ENCODE data around the gene MX1.
"Not testable (repeated sequence)": the region's sequence is repeated elsewhere in the genome, so short reads cannot be mapped to it uniquely, and the experiment has no call there.

MX1 gene

GRCh38 chr21:41407541-41408460 lies 18.2 kb upstream of the MX1 start:
- DNase-seq (ENCODE audit: low read depth in 2 of 2) = no peak

DNA sequence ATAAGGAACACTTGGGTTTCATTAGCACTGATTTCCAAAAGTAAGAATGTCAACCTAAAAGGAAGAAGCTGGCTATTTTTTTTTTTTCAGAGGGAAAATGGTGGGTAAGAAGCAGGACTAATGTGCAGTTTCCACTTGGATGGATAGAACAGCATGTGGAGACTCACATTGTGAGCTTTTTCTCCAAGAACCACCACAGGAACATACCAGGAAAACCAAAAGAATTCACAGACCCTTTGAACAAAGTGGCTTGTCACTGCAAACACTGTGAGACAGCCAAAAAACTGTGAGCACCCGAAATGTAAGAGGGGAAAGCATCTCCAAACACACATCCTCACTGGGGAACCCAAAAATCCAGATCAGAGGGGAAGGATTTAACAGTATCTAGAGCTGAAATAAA lies 15.7 kb upstream of the MX1 start:
- DNase-seq (ENCODE audit: low read depth in 2 of 2) = no peak

DNA sequence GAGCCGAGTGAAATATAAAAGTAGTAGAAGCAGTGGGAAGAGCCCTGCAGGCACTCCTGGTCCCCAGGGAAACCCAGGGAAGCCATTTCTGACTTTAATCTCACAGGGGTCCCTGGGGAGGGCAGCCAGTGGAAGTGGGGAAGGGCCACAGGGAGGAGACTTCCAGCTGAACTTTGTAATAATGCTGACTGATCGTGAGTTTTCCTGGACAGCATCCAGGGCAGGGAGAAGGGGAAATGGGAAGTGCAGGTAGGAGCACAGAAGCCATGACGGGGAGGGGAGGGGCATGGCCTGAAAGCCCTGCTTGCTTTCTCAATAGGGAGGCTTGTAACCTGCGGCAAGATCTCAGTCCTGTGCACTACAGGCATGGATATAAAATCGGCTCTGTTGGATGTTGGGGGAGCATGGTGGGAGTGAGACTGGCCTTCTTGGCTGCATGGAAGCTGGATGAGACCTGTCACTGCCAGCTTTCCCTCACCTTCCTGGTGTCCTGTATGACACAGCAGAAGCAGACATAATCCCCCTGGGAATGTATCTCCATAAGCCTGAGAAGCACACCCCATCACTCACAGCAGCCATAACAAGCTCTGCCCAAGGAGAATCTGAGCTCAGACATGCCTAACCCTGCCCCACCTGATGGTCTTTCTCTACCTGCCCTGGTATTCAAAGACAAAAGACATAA lies 15.1 kb upstream of the MX1 start:
- no peak for DNase-seq (ENCODE audit: low read depth in 2 of 2)

DNA sequence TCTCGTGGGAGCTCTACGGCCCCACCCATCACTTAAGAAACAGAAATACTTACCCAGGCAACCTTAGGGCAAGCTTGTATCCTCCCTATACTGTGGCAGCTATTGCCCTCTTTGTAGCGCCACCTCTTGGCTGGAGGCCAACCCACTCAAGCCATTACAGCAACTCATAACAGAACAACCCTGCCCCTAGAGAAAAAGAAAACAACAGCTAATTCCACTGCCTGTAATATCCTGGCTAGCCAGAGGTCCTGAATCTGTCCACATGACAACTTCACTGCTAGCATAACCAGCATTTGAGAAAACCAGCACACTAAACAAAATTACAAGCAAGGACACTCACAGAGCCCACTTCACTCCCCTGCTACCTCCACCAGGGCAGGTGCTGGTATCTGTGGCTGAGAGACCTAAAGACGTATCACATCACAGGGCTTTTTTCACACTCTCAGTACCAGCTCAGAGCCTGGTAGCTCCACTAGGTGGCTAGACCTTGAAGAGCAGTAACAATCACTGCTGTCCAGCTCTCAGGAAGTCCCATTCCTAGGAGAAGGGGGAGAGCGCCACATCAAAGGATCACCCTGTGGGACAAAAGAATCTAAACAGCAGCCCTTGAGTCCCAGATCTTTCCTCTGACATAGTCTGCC lies 14.5 kb upstream of the MX1 start:
- DNase-seq (ENCODE audit: low read depth in 2 of 2) = no peak

DNA sequence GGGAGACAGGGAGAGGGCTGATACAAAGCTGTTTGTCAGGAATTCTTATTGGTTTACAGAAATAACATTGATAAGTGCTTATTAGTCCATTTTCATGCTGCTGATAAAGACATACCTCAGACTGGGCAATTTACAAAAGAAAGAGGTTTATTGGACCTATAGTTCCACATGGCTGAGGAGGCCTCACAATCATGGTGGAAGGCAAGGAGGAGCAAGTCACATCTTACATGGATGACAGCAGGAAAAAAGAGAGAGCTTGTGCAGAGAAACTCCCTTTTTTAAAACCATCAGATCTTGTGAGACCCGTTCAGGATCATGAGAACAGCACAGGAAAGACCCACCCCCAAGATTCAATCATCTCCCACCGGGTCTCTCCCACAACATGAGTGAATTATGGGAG lies 8.5 kb upstream of the MX1 start:
- DNase-seq (ENCODE audit: low read depth in 2 of 2) = not testable (repeated sequence)

DNA sequence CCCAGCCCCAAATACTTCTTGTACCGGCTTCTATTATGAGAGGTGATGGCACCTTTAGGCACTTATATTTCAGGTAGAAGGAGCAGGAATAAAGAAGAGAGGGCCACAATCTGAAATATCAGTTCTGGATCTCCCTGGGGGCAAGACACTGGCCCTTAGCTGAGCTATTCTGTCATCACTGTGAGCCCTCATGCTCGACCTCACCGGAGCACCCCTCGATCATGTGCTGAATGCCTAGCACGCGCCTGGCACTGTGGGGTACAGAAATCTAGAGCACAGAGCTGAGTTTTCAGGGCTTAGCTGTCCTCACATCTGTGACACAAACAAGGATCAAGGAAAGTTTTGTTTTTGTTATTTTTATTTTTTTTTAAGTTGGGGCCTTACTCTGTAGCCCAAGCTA lies 7.6 kb upstream of the MX1 start:
- no peak for DNase-seq (ENCODE audit: low read depth in 2 of 2)

GRCh38 chr21:41418956-41419680 lies 6.9 kb upstream of the MX1 start:
- no peak for DNase-seq (ENCODE audit: low read depth in 2 of 2)

DNA sequence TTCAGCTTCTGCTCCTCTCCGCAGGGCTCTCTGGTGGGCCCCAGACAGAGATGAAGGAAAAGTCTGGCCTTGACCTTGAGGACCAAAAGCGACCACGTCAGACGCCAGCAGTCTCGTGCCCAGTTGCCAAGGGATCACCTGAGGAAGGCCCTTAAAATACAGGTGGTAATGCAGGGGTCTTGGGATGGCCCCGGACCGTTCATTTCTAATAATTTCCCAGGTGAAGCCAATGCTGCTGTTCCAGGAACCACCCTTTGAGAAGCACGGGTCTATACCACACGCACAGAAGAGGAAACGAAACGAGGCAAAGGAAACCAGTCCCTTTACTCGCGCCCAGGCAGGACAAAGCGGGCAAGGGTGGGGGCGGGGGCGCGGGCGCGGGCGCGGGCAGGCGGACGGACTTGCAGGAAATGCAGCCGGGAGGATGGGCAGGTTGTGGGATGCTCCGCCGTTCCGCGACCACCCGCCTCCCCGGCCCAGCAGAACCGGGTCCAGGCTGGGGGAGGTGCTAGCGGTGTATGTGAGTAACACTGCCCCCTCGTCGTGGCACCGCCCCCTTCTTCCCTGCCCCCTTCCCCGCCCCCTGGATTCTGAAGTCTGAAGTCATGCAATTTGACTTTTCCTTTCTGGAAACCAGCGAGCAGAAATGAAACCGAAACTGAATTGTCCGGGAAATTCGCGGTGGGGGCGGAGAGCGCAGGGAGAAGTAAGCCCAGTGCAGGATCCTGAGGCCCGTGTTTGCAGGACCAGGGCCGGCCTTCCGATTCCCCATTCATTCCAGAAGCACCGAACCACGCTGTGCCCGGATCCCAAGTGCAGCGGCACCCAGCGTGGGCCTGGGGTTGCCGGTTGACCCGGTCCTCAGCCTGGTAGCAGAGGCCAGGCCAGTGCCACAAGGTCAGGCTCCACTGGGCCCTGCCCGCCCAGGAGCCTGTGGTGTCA lies 5.8 kb upstream of the MX1 start:
- DNase-seq (ENCODE audit: low read depth in 2 of 2) = peak; percentile 19 to 26

- DNase-seq (ENCODE audit: low read depth in 2 of 2) = not testable (repeated sequence)
Measured at GRCh38 chr21:41420998-41421397, 5.0 kb upstream of the MX1 start.

DNA sequence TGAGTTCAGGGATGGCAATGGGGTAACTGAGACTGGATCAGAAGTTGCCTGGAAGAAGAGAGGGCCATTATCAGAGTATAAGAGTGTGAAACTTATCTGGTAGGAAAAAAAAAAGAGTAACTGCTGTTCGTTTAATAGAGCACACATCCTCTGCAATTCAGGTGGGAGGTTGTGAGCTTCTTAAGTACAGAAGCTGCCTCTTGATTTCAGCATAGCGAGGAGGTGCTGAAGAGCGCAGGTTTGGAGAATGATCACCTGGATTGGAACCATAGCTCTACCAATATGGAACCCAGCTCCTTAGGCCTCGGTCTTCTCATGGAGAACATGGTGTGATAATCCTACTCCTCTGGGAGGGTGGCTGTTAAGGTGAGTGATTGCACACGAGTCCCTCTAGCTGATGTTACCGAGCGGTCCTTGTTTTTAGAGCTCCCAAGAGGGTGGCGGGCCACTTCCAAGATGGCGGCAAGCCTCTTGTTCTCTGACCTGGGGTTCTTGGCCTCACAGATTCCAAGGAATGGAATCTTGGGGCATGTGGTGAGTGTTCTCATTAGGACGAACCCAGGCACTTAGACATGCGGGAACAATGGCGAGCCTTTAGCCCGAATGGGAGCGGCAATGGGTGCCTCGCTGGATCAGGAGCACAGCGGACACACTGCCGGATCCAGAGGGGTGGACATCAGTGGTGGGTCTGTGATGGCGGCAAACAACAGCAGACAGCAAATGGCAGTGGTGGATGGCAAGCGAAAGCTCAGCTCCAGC lies 3.3 kb upstream of the MX1 start:
- DNase-seq (ENCODE audit: low read depth in 2 of 2) = no peak

DNA sequence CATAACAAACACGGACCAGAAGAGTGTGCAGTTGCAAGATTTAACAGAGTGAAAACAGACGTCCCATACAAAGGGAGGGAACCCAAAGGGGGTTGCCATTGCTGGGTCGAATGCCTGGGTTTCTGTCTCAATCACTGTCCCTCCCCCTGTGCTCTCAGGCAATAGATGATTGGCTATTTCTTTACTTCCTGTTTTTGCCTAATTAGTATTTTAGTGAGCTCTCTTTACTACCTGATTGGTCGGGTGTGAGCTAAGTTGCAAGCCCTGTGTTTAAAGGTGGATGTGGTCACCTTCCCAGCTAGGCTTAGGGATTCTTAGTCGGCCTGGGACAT lies 2.8 kb upstream of the MX1 start:
- DNase-seq (ENCODE audit: low read depth in 2 of 2) = not testable (repeated sequence)

DNA sequence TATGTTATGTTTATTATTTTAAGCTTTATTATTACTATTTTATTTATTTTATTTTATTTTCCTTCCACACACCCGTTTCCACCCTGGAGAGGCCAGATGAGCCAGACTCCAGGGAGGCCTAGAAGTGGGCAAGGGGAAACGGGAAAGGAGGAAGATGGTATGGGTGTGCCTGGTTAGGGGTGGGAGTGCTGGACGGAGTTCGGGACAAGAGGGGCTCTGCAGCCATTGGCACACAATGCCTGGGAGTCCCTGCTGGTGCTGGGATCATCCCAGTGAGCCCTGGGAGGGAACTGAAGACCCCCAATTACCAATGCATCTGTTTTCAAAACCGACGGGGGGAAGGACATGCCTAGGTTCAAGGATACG lies 468 bp upstream of the MX1 start:
- no peak for DNase-seq (ENCODE audit: low read depth in 2 of 2)

- no peak for DNase-seq (ENCODE audit: low read depth in 2 of 2)
Measured at GRCh38 chr21:41426676-41427404, 801 bp downstream of the MX1 start.

GRCh38 chr21:41427556-41427955 lies 1.5 kb downstream of the MX1 start:
- DNase-seq (ENCODE audit: low read depth in 2 of 2) = no peak

DNA sequence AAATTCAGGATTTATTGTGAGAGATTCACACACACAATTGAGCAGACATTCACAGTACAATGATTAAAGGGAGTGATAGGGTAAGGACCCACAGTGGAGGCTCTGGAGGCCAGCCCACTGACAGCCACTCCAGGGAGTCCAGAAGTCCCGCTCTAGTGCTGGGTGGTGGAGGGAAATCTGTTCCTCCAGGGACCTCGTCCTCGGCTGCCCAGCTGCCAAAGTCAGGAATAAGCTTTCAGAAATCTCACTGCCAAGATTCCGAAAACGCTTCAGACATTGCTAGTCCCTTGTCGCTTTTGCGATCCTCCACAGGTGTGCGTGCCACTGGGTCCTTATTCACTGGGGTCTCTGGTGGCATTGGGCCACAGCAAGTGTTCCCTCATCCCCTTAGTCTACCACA lies 2.3 kb downstream of the MX1 start:
- no peak for DNase-seq (ENCODE audit: low read depth in 2 of 2)

DNA sequence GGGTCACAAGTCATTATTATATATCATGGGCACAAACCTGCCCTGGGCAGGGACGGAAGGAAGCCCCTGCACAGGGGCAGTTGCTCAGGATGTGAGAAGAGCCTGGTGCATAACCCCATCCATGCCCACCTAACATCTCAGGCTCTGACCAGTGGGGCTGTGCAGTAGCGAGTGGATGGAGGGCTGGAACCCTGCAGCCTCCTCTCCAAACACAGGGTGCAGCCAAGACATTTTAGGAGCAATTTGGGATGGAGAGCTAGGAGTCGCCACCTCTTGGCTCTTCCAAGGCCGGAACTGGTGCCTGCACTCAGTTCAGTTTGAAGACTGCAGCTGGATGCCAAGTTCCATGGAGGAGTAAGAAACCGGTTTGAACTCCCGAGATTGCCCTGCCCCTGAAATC lies 2.8 kb downstream of the MX1 start:
- no peak for DNase-seq (ENCODE audit: low read depth in 2 of 2)

DNA sequence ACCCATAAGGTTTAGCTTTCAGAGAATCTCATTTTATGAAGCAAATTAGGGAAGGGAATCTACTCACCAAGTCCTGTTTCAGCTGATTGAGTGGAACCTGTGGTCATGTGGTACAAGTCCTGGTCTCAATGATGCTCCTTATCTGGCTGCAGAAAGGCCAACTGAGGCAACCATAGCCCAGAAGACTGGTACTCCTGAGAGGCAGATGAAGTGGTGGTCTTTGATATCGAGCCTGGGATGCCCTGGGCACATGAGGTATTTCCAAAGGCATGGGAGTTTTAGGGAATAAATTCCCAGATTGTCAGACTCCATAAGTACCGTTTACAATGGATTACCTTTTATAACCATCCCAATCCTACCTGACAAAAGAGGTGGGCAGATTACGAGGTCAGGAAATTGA lies 3.3 kb downstream of the MX1 start:
- DNase-seq (ENCODE audit: low read depth in 2 of 2) = no peak

DNA sequence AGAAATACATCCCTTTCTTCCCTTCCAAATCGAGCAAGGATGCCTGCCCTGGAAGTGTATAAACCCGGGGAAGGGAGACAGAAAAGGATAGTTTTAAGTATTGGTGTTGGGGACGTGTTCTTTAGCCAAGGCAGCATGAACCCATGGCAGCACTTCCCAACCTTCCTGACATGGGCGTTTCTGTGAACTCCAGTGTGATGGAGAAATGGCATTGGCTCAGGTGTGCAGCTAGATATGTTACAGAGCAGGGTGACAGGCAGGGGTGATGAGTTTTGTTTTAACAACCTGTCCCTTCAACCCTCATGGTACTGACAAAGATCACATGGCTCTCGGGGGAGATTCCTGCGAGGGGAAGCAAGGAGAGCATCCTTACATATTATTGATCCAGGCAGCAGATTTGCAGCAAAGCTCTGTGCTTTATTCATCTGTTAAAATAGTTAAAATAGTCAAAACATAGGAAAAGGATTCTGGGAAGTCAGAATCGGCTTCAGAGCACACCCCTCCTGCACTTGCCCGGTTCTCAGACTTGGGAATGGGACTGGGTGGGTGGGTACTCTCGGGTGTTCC lies 4.0 kb downstream of the MX1 start:
- no peak for DNase-seq (ENCODE audit: low read depth in 2 of 2)

GRCh38 chr21:41431788-41432548 lies 5.9 kb downstream of the MX1 start:
- no peak for DNase-seq (ENCODE audit: low read depth in 2 of 2)
